Naive thymus-derived CD8-positive, alpha-beta T cell (primary cell): ENCODE results near the gene CMTM5. TPM values are rescaled to one million over a fixed set of nuclear protein-coding genes. Genes with fewer than 3 reads are reported as not detected.
"Not testable (repeated sequence)": the region's sequence is repeated elsewhere in the genome, so short reads cannot be mapped to it uniquely, and the experiment has no call there.

Experiments used
- ATAC-seq, 2 donors: fragments of 150-1000 bp; cut with Tn5 transposase in 1 of 2; sonication (Bioruptor Pico), chemical (Tn5 transposase) in 1 of 2; 1 replicate in 1 of 2; 2 replicates in 1 of 2; pipeline ENCODE4 v1.10.0; 2021; ENCODE audit warnings: mild to moderate bottlenecking in 2 of 2, moderate library complexity in 2 of 2
- POLR2A ChIA-PET: fragments of 350-600 bp; sonication (Branson Sonifier 250); formaldehyde crosslinking; loops from one replicate; lab custom pipeline; 2021; ENCODE audit warnings: antibody characterized with exemption; lab: Charles Lee
- DNase-seq, 10 donors: peaks; one replicate each; pipeline versions ENCODE4 v3.0.0 to v3.0.0-alpha.2; 2020 to 2022
- H3K27ac Mint-ChIP-seq, 10 donors: one replicate each; pipeline ENCODE4 v1.8.0; 2020 to 2022; ENCODE audit warnings: mild to moderate bottlenecking in 10 of 10, mixed read lengths in 10 of 10, moderate library complexity in 4 of 10, inconsistent platforms in 1 of 10
- H3K27me3 Mint-ChIP-seq, 5 donors: one replicate each; pipeline ENCODE4 v1.8.0; 2021 to 2022; ENCODE audit warnings: mixed read lengths in 5 of 5
- H3K36me3 Mint-ChIP-seq, 3 donors: one replicate each; pipeline ENCODE4 v1.8.0; 2020 to 2022; ENCODE audit warnings: mixed read lengths in 3 of 3, mild to moderate bottlenecking in 2 of 3, inconsistent platforms in 1 of 3
- H3K4me1 Mint-ChIP-seq, 4 donors: one replicate each; pipeline ENCODE4 v1.8.0; 2021 to 2022; ENCODE audit warnings: mixed read lengths in 4 of 4
- H3K4me3 Mint-ChIP-seq, 10 donors: one replicate each; pipeline ENCODE4 v1.8.0; 2020 to 2022; ENCODE audit warnings: mild to moderate bottlenecking in 10 of 10, mixed read lengths in 10 of 10, moderate library complexity in 6 of 10, inconsistent platforms in 1 of 10
- H3K9me3 Mint-ChIP-seq, 9 donors: one replicate each; pipeline ENCODE4 v1.8.0; 2020 to 2022; ENCODE audit warnings: mixed read lengths in 9 of 9, mild to moderate bottlenecking in 3 of 9, inconsistent platforms in 1 of 9, moderate library complexity in 1 of 9
- polyA plus RNA-seq, 3 donors: library from polyadenylated mRNA; unstranded; fragments of 300-500 nt; fragmentation: Illumina TruSeq; gene quantifications; one replicate each; pipeline ENCODE4 v1.2.3, GENCODE V29; 2021
- total RNA-seq, 8 experiments: library from RNA in 2 of 8; stranded (reverse) in 2 of 8; gene quantifications; one replicate each; pipeline ENCODE4 v1.2.3 and lab custom pipeline; 2021 to 2026

The CMTM5 gene
- total and polyA plus RNA-seq, 5 experiments from 2014 or later = not detected

GRCh38 chr14:23396781-23397407 is 20.0 kb downstream of the CMTM5 start:
- H3K9me3 Mint-ChIP-seq = no peaks in the 10 kb centered on the region
- DNase-seq (peak in 1 of 10 donors; percentile 48), ATAC-seq (no peak)
- POLR2A ChIA-PET = no interaction called here
- H3K27me3 Mint-ChIP-seq = peaks cover 0 to 12% (median 4%) of the 10 kb centered on the region in 5 donors
- H3K4me1 Mint-ChIP-seq = no peaks in the 10 kb centered on the region
- no peaks in the 10 kb centered on the region for H3K36me3 Mint-ChIP-seq
- H3K4me3 Mint-ChIP-seq = no peak overlapping the region
- no peak overlapping the region for H3K27ac Mint-ChIP-seq

- no peaks in the 10 kb centered on the region for H3K36me3 Mint-ChIP-seq
- no peaks in the 10 kb centered on the region for H3K9me3 Mint-ChIP-seq
- no peak overlapping the region for H3K4me3 Mint-ChIP-seq
- POLR2A ChIA-PET = no interaction called here
- H3K27ac Mint-ChIP-seq = no peak overlapping the region
- no peak for ATAC-seq
- peak in 1 of 10 donors; percentile 53 for DNase-seq
- H3K27me3 Mint-ChIP-seq = peaks cover 3 to 17% (median 9%) of the 10 kb centered on the region in 5 donors
- H3K4me1 Mint-ChIP-seq = no peaks in the 10 kb centered on the region
Measured at GRCh38 chr14:23398348-23398747, 21.5 kb downstream of the CMTM5 start.

- Mint-ChIP-seq H3K9me3 (no peaks in the 10 kb centered on the region), H3K27me3 (peaks cover 3 to 17% (median 14%) of the 10 kb centered on the region in 5 donors), H3K4me3 (no peak overlapping the region), H3K4me1 (no peaks in the 10 kb centered on the region), H3K36me3 (no peaks in the 10 kb centered on the region), H3K27ac (peak overlapping the region in 1 of 10 donors; percentile 41)
- POLR2A ChIA-PET = no interaction called here
- no peak for DNase-seq
- no peak for ATAC-seq
Measured at GRCh38 chr14:23399136-23399535, 22.3 kb downstream of the CMTM5 start.

- ATAC-seq = no peak
- H3K4me1 Mint-ChIP-seq = no peaks in the 10 kb centered on the region
- peak in 1 of 10 donors; percentile 35 for DNase-seq
- POLR2A ChIA-PET = no interaction called here
- no peak overlapping the region for H3K27ac Mint-ChIP-seq
- no peaks in the 10 kb centered on the region for H3K36me3 Mint-ChIP-seq
- H3K9me3 Mint-ChIP-seq = no peaks in the 10 kb centered on the region
- peaks cover 3 to 16% (median 14%) of the 10 kb centered on the region in 5 donors for H3K27me3 Mint-ChIP-seq
- H3K4me3 Mint-ChIP-seq = no peak overlapping the region
Measured at GRCh38 chr14:23399591-23399990, 22.7 kb downstream of the CMTM5 start.

GRCh38 chr14:23400496-23401149 is 23.8 kb downstream of the CMTM5 start:
- H3K27me3 Mint-ChIP-seq = peaks cover 3 to 21% (median 19%) of the 10 kb centered on the region in 5 donors
- POLR2A ChIA-PET, H3K36me3 Mint-ChIP-seq, H3K4me1 Mint-ChIP-seq, ATAC-seq, H3K4me3 Mint-ChIP-seq, H3K9me3 Mint-ChIP-seq, H3K27ac Mint-ChIP-seq: not testable (repeated sequence)
- peak in 1 of 10 donors; percentile 35 for DNase-seq

GRCh38 chr14:23401291-23401690 is 24.4 kb downstream of the CMTM5 start:
- POLR2A ChIA-PET = no interaction called here
- H3K36me3 Mint-ChIP-seq = no peaks in the 10 kb centered on the region
- peak overlapping the region in 1 of 10 donors; percentile 43 for H3K27ac Mint-ChIP-seq
- H3K4me3 Mint-ChIP-seq = no peak overlapping the region
- H3K4me1 Mint-ChIP-seq = peaks cover 0 to 5% (median under 1%) of the 10 kb centered on the region in 4 donors
- ATAC-seq (no peak), DNase-seq (peak in 1 of 10 donors; percentile 8)
- H3K9me3 Mint-ChIP-seq = no peaks in the 10 kb centered on the region
- peaks cover 3 to 21% (median 19%) of the 10 kb centered on the region in 5 donors for H3K27me3 Mint-ChIP-seq

- H3K9me3 Mint-ChIP-seq = no peaks in the 10 kb centered on the region
- peaks cover 0 to 8% (median 2%) of the 10 kb centered on the region in 4 donors for H3K4me1 Mint-ChIP-seq
- H3K36me3 Mint-ChIP-seq = no peaks in the 10 kb centered on the region
- DNase-seq = peak in 1 of 10 donors; percentile 50
- peaks cover 4 to 24% (median 19%) of the 10 kb centered on the region in 5 donors for H3K27me3 Mint-ChIP-seq
- H3K4me3 Mint-ChIP-seq = no peak overlapping the region
- POLR2A ChIA-PET = no interaction called here
- ATAC-seq = no peak
- H3K27ac Mint-ChIP-seq = peak overlapping the region in 2 of 10 donors; percentile 21 to 70
Measured at GRCh38 chr14:23402296-23403138, 25.7 kb downstream of the CMTM5 start.

- Mint-ChIP-seq H3K27ac (peak overlapping the region in 1 of 10 donors; percentile 70), H3K4me1 (peaks cover 0 to 8% (median 2%) of the 10 kb centered on the region in 4 donors)
Measured at GRCh38 chr14:23403139-23403438, 26.2 kb downstream of the CMTM5 start.

GRCh38 chr14:23403908-23404307 is 27.1 kb downstream of the CMTM5 start:
- POLR2A ChIA-PET = no interaction called here
- Mint-ChIP-seq H3K27me3 (peaks cover 5 to 24% (median 19%) of the 10 kb centered on the region in 5 donors), H3K9me3 (no peaks in the 10 kb centered on the region), H3K4me3 (no peak overlapping the region), H3K27ac (no peak overlapping the region), H3K4me1 (peaks cover 0 to 8% (median 2%) of the 10 kb centered on the region in 4 donors), H3K36me3 (no peaks in the 10 kb centered on the region)
- DNase-seq = no peak
- ATAC-seq = no peak

More at GRCh38 chr14:23403139-23403438, 26.2 kb downstream of the CMTM5 start:
- Mint-ChIP-seq H3K27me3 (peaks cover 7 to 24% (median 20%) of the 10 kb centered on the region in 5 donors), H3K36me3 (no peaks in the 10 kb centered on the region), H3K4me3 (no peak overlapping the region), H3K9me3 (no peaks in the 10 kb centered on the region)
- peak in 1 of 10 donors; percentile 53 for DNase-seq
- no peak for ATAC-seq
- POLR2A ChIA-PET = no interaction called here

GRCh38 chr14:23404331-23404900 is 27.6 kb downstream of the CMTM5 start:
- H3K4me1 Mint-ChIP-seq = peaks cover 0 to 8% (median 2%) of the 10 kb centered on the region in 4 donors
- peaks cover 5 to 26% (median 19%) of the 10 kb centered on the region in 5 donors for H3K27me3 Mint-ChIP-seq
- ATAC-seq (no peak), DNase-seq (no peak)
- no peaks in the 10 kb centered on the region for H3K9me3 Mint-ChIP-seq
- H3K4me3 Mint-ChIP-seq = no peak overlapping the region
- no peaks in the 10 kb centered on the region for H3K36me3 Mint-ChIP-seq
- POLR2A ChIA-PET = no interaction called here
- no peak overlapping the region for H3K27ac Mint-ChIP-seq

- DNase-seq = peak in 1 of 10 donors; percentile 37
- ATAC-seq = no peak
- peaks cover 0 to 8% (median 2%) of the 10 kb centered on the region in 4 donors for H3K4me1 Mint-ChIP-seq
- no peaks in the 10 kb centered on the region for H3K9me3 Mint-ChIP-seq
- H3K27ac Mint-ChIP-seq = no peak overlapping the region
- H3K27me3 Mint-ChIP-seq = peaks cover 5 to 26% (median 19%) of the 10 kb centered on the region in 5 donors
- no peaks in the 10 kb centered on the region for H3K36me3 Mint-ChIP-seq
- no peak overlapping the region for H3K4me3 Mint-ChIP-seq
- POLR2A ChIA-PET = no interaction called here
Measured at GRCh38 chr14:23405096-23405495, 28.2 kb downstream of the CMTM5 start.

- H3K27me3 Mint-ChIP-seq = peaks cover 5 to 26% (median 24%) of the 10 kb centered on the region in 5 donors
- peaks cover 0 to 8% (median 2%) of the 10 kb centered on the region in 4 donors for H3K4me1 Mint-ChIP-seq
- POLR2A ChIA-PET = no interaction called here
- H3K4me3 Mint-ChIP-seq = no peak overlapping the region
- no peak overlapping the region for H3K27ac Mint-ChIP-seq
- ATAC-seq (no peak), DNase-seq (peak in 1 of 10 donors; percentile 27)
- no peaks in the 10 kb centered on the region for H3K36me3 Mint-ChIP-seq
- no peaks in the 10 kb centered on the region for H3K9me3 Mint-ChIP-seq
Measured at GRCh38 chr14:23405516-23406025, 28.7 kb downstream of the CMTM5 start.
